ENCODE results near the gene TP53BP1.

DNA sequence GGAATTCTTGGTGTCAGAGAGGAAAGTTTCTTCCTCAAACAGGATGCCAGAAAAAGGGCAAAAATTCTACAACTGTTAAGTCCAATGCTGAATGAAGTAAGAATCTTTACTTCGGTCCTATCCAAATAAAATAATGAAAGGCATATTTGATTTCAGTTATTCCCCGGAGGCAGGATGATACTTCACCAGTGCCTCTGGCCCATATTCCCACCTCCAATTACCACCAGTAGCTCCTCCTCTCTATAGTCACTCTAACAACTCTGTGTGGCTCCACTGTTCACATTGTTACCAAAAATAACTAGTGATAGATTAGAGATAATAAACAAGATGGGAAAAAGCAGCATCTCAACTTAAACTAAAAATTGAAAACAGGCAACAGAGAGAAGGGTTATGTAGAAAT, 45.1 kb upstream of the TP53BP1 start:
- TF ChIP-seq, protein P1, sequence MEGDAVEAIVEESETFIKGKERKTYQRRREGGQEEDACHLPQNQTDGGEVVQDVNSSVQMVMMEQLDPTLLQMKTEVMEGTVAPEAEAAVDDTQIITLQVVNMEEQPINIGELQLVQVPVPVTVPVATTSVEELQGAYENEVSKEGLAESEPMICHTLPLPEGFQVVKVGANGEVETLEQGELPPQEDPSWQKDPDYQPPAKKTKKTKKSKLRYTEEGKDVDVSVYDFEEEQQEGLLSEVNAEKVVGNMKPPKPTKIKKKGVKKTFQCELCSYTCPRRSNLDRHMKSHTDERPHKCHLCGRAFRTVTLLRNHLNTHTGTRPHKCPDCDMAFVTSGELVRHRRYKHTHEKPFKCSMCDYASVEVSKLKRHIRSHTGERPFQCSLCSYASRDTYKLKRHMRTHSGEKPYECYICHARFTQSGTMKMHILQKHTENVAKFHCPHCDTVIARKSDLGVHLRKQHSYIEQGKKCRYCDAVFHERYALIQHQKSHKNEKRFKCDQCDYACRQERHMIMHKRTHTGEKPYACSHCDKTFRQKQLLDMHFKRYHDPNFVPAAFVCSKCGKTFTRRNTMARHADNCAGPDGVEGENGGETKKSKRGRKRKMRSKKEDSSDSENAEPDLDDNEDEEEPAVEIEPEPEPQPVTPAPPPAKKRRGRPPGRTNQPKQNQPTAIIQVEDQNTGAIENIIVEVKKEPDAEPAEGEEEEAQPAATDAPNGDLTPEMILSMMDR (IDR thresholded peaks at IDR 0.05) = no peak
- no peak for TF ChIP-seq POLR2A (IDR thresholded peaks at IDR 0.05)
